Measurements from ENCODE around the gene SORBS2.
"Not testable (repeated sequence)": the region's sequence is repeated elsewhere in the genome, so short reads cannot be mapped to it uniquely, and the experiment has no call there.

SORBS2 gene

DNA sequence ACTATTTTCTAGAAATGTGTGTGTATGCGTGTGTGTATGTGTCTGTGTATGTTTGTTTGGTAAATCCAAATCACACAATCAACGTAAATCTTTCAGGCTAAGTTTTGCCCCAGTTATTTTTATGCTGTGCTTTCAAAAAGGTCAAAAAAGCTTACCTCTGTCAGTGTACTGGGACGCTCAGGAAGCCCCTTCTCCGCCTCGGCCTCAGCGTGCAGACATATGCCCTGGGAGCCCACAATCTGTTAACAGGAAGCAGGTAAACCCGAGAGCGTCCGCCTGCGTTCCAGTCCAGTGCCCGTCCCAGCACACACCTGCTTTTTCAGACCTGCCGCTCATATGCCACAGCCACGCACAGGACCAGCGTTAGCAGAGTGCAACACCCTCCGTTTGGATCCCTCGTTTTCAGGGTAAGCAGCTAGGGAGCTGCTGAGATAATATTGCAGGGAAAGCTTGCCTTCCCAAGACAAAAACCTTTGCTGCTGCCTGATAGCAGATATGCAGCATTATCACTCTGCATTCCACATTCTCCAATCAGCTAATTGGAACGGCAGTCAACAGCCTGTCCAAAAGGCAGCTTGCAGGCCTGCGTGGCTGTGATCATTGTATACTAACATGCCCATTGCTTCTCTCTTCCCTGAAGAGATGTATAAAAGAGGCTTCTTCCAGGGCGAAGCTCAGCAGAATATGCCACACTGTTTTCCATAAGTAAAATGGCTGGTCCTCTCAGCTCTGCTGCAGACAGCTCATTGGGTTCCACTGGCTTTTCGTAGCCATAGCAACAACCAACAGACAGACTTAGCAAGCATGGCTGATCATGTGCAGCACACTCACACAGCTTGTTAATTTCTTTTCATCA, at the start of gene SORBS2:
SORBS2 (minus strand) TSS at position 686 of the 856 bp plus-strand sequence. CDS start 121,623 bp downstream, outside the sequence.
- DNase-seq = peak in 1 of 2 donors; percentile 17

DNA sequence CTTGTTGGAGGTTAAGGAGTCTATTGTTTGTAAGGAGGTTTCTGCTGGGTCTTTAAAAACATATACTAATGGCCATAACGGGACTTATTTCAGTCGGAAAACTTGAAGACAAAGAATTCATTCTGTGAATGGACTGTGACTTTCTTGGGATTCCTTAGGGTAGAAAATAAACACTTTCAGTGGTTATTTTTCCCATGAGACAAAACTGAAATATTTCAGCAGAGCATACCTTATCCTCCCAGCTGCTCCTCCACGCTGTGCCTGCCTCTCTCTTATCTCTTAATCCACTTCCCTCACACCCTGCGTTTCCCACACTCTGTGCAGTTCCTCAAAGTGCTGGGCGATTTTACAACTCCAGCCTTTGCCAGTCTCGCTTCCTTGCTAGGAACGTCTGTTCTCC, 47.1 kb upstream of the SORBS2 start:
- no peak for DNase-seq

- not testable (repeated sequence) for DNase-seq
Observed at GRCh38 chr4:185857561-185857960, 45.6 kb upstream of the SORBS2 start.

DNA sequence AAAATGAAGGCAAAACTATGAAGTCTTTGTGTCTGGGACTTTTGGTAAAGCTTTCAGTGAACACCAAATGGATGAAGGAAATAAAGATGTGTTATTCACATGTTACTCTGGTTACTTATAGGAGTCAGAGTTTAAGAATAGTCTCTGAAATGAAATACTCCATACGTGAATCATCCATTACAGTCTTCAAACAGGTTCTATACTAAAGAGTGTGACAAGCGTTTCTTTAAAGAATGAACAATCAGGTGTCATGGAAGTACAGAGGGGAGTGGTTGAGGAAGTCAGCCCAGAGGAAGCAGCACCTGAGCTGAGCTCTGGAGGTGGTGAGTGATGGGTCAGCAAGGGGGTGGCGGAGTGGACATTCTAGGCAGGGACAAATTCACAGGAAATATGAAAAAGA, 41.8 kb upstream of the SORBS2 start:
- no peak for DNase-seq

GRCh38 chr4:185852961-185853360, 41.0 kb upstream of the SORBS2 start:
- no peak for DNase-seq

DNA sequence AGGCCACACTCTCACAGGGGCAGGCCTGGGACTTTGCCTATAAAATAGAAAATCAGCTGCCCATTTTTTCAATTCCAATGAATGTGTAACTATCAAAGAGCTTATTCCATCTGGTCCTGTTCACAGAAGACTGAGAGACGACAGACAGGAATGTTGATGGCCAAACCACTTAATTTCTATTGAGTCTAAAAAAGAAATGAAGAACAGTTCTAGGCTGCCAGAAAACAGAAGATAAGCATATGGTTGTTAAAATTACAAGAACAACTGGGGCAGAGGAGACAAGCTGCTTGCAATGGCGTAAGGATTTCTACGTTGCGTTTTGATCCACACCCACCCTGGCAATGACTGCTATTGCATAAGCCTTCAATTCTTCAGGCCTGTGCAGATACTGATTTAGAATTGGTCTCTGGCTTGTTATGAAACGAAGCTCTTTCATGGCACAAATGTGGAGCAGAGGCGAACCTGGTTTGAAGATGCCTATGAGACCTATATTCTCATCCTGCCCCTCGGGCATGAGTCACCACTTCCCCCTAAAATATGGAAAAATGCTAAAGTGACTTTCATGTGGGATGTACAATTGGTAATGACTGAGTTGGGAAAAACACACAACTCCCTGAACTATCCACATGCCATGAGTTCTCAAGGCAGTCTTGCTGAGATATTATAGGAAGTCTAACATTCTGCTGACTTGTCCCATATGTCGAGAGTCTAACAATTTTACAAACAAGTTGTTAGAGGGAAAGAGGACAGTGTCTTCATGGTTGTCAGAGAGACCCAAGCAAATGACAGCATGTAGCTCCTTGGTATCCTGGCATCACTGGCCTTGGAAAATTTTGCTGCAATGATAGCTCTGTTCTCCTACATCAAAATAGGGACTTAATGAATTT, 37.9 kb upstream of the SORBS2 start:
- DNase-seq = no peak

GRCh38 chr4:185847352-185848097, 35.5 kb upstream of the SORBS2 start:
- DNase-seq = no peak

DNA sequence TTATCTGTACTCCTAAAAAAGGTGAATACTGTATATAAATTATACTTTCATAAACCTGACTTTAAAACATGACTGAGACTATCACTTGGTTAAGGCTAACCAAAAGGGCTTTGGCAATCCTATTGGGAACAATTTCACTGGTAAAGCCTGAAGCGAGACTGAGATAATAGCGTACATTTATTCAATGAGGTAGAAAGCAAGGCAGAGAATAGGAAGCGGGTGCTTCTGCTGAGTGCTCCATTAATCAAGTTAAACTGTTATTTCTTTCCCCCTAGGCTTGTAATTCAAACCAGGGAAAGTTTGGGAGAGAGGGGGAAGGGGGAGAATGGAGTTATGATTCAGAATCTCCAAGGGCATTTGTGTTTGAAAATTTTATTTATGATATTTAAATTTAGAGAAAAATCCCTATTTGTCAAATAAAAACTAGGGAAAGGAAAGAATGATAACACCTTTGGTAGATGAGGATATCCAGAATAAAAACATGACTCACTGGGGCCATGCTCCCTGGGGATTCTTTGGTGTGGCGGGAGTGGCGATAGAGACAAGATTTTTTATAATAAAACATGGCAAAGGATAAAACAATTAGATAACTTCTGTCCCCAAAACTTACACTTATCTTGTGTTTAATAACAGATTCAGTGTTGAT, 34.6 kb upstream of the SORBS2 start:
- no peak for DNase-seq

DNA sequence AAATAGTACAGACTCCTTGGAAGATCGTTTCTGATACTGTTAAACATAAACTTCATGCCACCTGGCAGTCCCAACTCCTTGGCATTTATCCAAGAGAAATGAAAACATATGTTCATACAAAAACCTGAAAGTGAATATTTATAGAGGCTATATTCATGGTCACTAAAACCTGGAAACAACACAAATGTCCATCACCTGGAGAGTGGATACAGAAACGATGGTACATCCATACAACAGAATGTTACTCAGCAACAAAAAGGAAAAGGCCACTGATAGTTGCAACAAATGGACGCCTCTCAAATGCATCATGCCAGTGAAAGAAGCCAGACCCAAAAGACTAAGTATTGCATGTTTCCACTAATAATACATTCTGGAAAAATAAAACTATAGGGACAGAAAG, 34.0 kb upstream of the SORBS2 start:
- DNase-seq = no peak

DNA sequence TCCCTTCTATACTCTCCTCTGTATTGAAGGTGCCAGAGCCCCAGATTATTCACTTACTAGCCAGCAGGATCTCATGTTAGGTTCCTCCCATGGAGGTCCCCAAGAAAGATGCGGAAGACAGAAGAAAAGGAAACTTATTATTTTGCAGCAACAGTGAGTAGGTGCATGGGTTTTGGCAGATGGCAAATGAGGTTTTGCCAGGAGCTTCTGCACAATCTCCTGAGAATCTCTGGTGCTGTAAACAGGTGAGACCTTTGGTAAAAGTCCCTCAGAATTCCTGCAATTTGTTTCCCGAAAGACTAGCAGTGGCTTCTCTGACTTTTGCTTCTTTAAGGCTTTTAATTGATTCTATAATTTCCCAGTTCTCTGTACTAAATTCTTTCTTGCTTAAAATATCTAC, 29.5 kb upstream of the SORBS2 start:
- DNase-seq = no peak

GRCh38 chr4:185840953-185841352, 29.0 kb upstream of the SORBS2 start:
- no peak for DNase-seq

GRCh38 chr4:185840201-185840600, 28.2 kb upstream of the SORBS2 start:
- DNase-seq = no peak

GRCh38 chr4:185839770-185840169, 27.8 kb upstream of the SORBS2 start:
- DNase-seq = no peak

- no peak for DNase-seq
Observed at GRCh38 chr4:185839194-185839712, 27.3 kb upstream of the SORBS2 start.

- DNase-seq = no peak
Observed at GRCh38 chr4:185838514-185839193, 26.7 kb upstream of the SORBS2 start.

GRCh38 chr4:185838104-185838452, 26.1 kb upstream of the SORBS2 start:
- DNase-seq = no peak

GRCh38 chr4:185837415-185838103, 25.6 kb upstream of the SORBS2 start:
- DNase-seq = no peak

DNA sequence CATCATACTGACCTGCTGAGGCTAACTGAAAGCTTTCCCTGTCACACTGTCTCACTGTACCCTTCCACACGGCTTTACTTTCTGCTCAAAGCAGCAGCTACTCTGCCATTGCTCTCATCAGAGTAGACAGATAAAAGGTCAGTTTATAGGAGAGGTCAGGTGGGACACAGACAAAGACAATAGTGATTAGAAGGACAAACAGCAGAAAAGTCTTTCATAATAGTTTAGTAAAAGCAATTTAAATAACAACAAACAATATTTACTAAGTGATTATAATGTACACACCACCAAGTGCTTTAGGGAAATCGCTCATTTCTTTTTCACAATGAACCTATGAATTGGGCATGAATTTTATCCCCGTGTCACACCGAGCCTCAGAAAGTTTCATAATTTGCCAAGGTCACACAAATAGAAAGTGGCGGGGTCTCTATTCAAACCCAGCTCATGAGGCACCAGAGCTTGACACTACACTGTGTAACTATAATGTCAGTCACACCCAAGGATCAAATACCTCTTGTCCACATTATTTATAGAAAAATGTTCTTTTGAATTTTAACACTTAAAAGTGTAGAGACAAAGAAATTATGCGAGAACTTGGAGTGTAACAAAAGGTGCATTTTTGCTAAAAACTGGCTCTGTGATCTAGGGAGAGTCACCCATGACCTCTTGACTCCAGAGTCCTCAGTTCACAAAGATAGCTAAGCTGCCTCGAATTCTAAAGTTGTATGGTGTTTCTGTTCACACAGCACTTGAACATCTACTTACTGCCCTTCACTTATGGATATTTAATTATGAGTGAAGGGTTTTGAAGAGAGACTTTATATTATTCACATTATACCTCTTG, 24.5 kb upstream of the SORBS2 start:
- DNase-seq = no peak

- DNase-seq = no peak
Observed at GRCh38 chr4:185835814-185836213, 23.8 kb upstream of the SORBS2 start.

DNA sequence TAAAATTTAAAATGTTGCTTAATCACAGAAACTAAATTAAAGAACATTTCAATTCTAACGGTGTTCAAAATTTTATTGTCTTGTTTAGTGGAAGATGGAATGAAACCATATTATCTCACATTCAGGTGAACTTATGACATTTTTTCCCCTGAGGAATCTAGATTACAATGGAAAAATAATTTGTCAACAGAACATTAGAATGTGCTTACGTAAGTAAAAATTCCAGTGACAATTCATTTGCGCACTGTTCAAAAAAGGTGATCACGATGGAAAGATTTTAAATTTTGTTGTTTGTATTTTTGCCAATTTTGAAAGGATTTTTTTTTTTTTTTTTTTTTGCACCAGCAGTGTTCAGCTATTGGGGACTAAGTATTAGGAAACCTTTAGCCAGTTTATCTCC, 23.3 kb upstream of the SORBS2 start:
- DNase-seq = no peak

Measured in CD4-positive, alpha-beta T cell treated with Interferon alpha-2 for 1 hour (primary cell).